ENCODE results near the gene FBXL17.

DNA sequence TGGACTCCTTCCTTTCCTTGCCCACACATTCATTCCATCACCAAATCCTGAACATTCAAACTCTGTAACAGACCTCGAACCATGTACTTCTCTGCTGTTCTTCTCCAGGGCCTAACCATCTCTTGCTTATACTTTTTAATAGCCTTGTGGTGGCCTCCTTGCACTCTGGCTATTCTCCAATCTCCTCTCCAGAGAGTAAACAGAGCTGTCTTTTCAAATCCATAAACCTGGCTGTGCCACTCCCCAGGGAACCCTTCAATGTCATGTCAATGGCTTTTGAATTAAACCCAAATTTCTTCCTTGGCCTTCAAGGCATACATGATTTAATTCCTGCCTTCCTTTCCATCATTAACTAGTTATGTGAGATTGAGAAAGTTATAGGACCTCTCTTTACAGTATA, 433.5 kb downstream of the FBXL17 start:
- no peak for TF ChIP-seq POLR2A (IDR thresholded peaks at IDR 0.05)
- TF ChIP-seq, protein P1, sequence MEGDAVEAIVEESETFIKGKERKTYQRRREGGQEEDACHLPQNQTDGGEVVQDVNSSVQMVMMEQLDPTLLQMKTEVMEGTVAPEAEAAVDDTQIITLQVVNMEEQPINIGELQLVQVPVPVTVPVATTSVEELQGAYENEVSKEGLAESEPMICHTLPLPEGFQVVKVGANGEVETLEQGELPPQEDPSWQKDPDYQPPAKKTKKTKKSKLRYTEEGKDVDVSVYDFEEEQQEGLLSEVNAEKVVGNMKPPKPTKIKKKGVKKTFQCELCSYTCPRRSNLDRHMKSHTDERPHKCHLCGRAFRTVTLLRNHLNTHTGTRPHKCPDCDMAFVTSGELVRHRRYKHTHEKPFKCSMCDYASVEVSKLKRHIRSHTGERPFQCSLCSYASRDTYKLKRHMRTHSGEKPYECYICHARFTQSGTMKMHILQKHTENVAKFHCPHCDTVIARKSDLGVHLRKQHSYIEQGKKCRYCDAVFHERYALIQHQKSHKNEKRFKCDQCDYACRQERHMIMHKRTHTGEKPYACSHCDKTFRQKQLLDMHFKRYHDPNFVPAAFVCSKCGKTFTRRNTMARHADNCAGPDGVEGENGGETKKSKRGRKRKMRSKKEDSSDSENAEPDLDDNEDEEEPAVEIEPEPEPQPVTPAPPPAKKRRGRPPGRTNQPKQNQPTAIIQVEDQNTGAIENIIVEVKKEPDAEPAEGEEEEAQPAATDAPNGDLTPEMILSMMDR (IDR thresholded peaks at IDR 0.05), result no peak

Measured in Peyer's patch (tissue), 4 donors.